CD4-positive, alpha-beta T cell (primary cell): ENCODE results near the gene GRM2. TPM values are rescaled to one million over a fixed set of nuclear protein-coding genes. Genes with fewer than 3 reads are reported as not detected.

ENCODE experiments used
- ATAC-seq: fragments of 200-7000 bp; cut with Tn5 transposase; one replicate; pipeline ENCODE4 v1.10.0; 2022; ENCODE audit warnings: mild to moderate bottlenecking; ENCODE audit not compliant: poor library complexity
- CTCF ChIA-PET: fragments of 350-600 bp; sonication (Branson Sonifier 250); formaldehyde crosslinking; loops from one replicate; lab custom pipeline; 2021; ENCODE audit warnings: antibody characterized with exemption, inconsistent platforms; lab: Charles Lee
- POLR2A ChIA-PET: fragments of 350-600 bp; sonication (Branson Sonifier 250); formaldehyde crosslinking; loops from one replicate; lab custom pipeline; 2021; ENCODE audit warnings: antibody characterized with exemption, inconsistent platforms; lab: Charles Lee
- DNase-seq, 14 experiments: peaks; one replicate each; pipeline ENCODE4 v3.0.0-alpha.2; 2013 to 2020; ENCODE audit warnings: mixed read lengths in 2 of 14
- H3K27ac ChIP-seq, 2 donors: one replicate each; pipeline versions ENCODE4 v1.5.1 to v1.7.0; 2013; ENCODE audit warnings: low read length in 2 of 2, low read depth in 1 of 2, mild to moderate bottlenecking in 1 of 2
- H3K27me3 ChIP-seq, 2 experiments: 1 replicate in 1 of 2; 2 replicates in 1 of 2; pipeline versions ENCODE4 v1.6.1 to v1.7.0; 2013; ENCODE audit warnings: low read length in 2 of 2, control low read depth in 1 of 2, mild to moderate bottlenecking in 1 of 2, moderate library complexity in 1 of 2; ENCODE audit not compliant: insufficient read depth in 2 of 2, control insufficient read depth in 1 of 2
- H3K36me3 ChIP-seq: one replicate; pipeline ENCODE4 v1.6.1; 2013; ENCODE audit warnings: low read length, control low read depth; ENCODE audit not compliant: insufficient read depth
- H3K4me1 ChIP-seq: one replicate; pipeline ENCODE4 v1.6.1; 2013; ENCODE audit warnings: low read length, control low read depth; ENCODE audit not compliant: insufficient read depth
- H3K4me3 ChIP-seq: one replicate; pipeline ENCODE4 v1.5.1; 2013; ENCODE audit warnings: mild to moderate bottlenecking, low read length, moderate library complexity
- H3K9me3 ChIP-seq, 2 experiments: 1 replicate in 1 of 2; 2 replicates in 1 of 2; pipeline versions ENCODE4 v1.6.1 to v1.7.0; 2013; ENCODE audit warnings: low read length in 2 of 2, mild to moderate bottlenecking in 2 of 2, control low read depth in 1 of 2, moderate library complexity in 1 of 2; ENCODE audit not compliant: control insufficient read depth in 1 of 2, insufficient read depth in 1 of 2
- H3K27ac Mint-ChIP-seq: one replicate; pipeline ENCODE4 v1.8.0; 2020; ENCODE audit warnings: mixed read lengths
- H3K27me3 Mint-ChIP-seq: one replicate; pipeline ENCODE4 v1.8.0; 2021; ENCODE audit warnings: mixed read lengths
- H3K36me3 Mint-ChIP-seq: one replicate; pipeline ENCODE4 v1.8.0; 2021; ENCODE audit warnings: low read depth, mixed read lengths
- H3K4me1 Mint-ChIP-seq: one replicate; pipeline ENCODE4 v1.8.0; 2021; ENCODE audit warnings: low read depth, mixed read lengths
- H3K4me3 Mint-ChIP-seq: one replicate; pipeline ENCODE4 v1.8.0; 2020; ENCODE audit warnings: mild to moderate bottlenecking, mixed read lengths
- H3K9me3 Mint-ChIP-seq: one replicate; pipeline ENCODE4 v1.8.0; 2020; ENCODE audit warnings: mixed read lengths
- intact Hi-C, 2 experiments: fragments of 100-400 bp; cut with DNase I in 1 of 2; cut with micrococcal nuclease in 1 of 2; formaldehyde crosslinking; loops; one replicate each; pipeline versions ENCODE4 v1.15.1 to v1.9.0; 2023 to 2025; cut with DNase I, micrococcal nuclease
- total RNA-seq, 174 experiments: library from RNA in 2 of 174; stranded (reverse) in 2 of 174; gene quantifications; one replicate each; pipeline ENCODE4 v1.2.3 and lab custom pipeline; 2021 to 2026
- TF ChIP-seq, protein P1 (sequence below): fragments of 200-600 bp; IDR thresholded peaks from one replicate; pipeline ENCODE4 v1.8.0; 2022; ENCODE audit warnings: antibody characterized with exemption, mild to moderate bottlenecking

The GRM2 gene
- total RNA-seq, 2 experiments from 2014 or later = 4.1 to 4.2 TPM

DNA sequence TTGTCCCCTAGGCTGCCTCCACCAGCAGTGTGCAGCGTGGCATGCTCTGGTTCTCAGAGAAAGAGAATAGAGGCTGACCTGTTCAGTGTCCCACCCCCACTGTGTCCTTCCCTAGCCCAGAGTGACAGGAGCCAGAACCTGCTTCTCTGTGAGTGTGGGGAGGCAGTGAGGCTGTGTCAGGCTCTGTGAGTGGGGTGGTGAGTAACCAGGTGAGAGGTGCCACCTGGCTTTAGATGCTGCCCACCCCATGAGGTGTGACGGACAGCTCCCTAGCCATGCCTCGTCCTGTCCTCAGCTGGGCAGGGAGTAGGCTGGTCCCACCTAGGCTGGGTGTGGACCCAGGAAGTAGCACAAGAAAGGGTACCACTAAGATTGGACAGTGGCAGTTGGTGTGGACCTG, 29.5 kb upstream of the GRM2 start:
- H3K4me1 Mint-ChIP-seq = peaks cover 95% of the 10 kb centered on the region
- no peak overlapping the region for H3K27ac ChIP-seq
- ATAC-seq = no peak
- ChIA-PET POLR2A (interaction anchor here (0.6 to 0.8 kb wide), 2 partner anchors 59 to 175 kb away, joined by 3 read pairs; no protein-coding TSS in a partner anchor), CTCF (no interaction called here)
- peaks cover 38% of the 10 kb centered on the region for H3K36me3 ChIP-seq
- no peaks in the 10 kb centered on the region for H3K27me3 Mint-ChIP-seq
- H3K4me3 ChIP-seq = no peak overlapping the region
- peak overlapping the region; percentile 32 for H3K27ac Mint-ChIP-seq
- peaks cover 34% of the 10 kb centered on the region for H3K36me3 Mint-ChIP-seq
- TF ChIP-seq, protein P1, sequence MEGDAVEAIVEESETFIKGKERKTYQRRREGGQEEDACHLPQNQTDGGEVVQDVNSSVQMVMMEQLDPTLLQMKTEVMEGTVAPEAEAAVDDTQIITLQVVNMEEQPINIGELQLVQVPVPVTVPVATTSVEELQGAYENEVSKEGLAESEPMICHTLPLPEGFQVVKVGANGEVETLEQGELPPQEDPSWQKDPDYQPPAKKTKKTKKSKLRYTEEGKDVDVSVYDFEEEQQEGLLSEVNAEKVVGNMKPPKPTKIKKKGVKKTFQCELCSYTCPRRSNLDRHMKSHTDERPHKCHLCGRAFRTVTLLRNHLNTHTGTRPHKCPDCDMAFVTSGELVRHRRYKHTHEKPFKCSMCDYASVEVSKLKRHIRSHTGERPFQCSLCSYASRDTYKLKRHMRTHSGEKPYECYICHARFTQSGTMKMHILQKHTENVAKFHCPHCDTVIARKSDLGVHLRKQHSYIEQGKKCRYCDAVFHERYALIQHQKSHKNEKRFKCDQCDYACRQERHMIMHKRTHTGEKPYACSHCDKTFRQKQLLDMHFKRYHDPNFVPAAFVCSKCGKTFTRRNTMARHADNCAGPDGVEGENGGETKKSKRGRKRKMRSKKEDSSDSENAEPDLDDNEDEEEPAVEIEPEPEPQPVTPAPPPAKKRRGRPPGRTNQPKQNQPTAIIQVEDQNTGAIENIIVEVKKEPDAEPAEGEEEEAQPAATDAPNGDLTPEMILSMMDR = no peak
- intact Hi-C loops = no loop called here
- H3K27me3 ChIP-seq = no peaks in the 10 kb centered on the region
- peaks cover 100% of the 10 kb centered on the region for H3K4me1 ChIP-seq
- no peak for DNase-seq
- H3K9me3 ChIP-seq = no peaks in the 10 kb centered on the region
- H3K4me3 Mint-ChIP-seq = no peak overlapping the region
- H3K9me3 Mint-ChIP-seq = no peaks in the 10 kb centered on the region

DNA sequence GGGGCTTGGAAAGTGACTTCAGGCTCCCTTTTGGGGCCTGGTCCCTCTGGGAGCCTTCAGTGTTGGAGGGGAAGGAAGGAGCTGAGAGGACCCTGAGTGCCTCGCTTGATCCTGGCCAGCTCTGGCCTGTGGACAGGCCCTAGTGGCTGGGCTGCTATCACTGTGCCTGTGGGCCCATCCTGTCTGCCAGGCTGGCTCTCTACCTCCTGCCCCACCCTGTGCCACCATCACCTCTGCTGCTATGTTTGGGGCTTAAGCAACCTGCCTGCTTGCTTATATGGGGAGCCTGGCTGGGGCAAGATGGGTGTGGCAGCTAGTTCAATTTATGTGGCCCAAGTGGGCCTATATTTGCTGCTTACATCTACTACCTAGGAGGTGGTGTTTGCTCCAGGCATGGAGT, 28.7 kb upstream of the GRM2 start:
- Mint-ChIP-seq H3K27me3 (no peaks in the 10 kb centered on the region), H3K36me3 (peaks cover 28% of the 10 kb centered on the region), H3K9me3 (no peaks in the 10 kb centered on the region), H3K4me1 (peaks cover 93% of the 10 kb centered on the region), H3K4me3 (no peak overlapping the region), H3K27ac (peak overlapping the region; percentile 32)
- ATAC-seq (no peak), DNase-seq (no peak)
- Histone ChIP-seq H3K4me3 (no peak overlapping the region), H3K4me1 (peaks cover 100% of the 10 kb centered on the region), H3K27ac (peak overlapping the region in 1 of 2 donors; percentile 5), H3K27me3 (no peaks in the 10 kb centered on the region), H3K36me3 (peaks cover 45% of the 10 kb centered on the region), H3K9me3 (no peaks in the 10 kb centered on the region)
- ChIA-PET CTCF (interaction anchor here (6.3 kb wide), 1 partner anchor 7 kb away, joined by 113 read pairs; the partner anchor contains the start of gene TEX264), POLR2A (interaction anchor here (0.6 kb wide), 1 partner anchor 58 kb away, joined by 3 read pairs; no protein-coding TSS in a partner anchor)
- intact Hi-C loops = no loop called here
- TF ChIP-seq, protein P1 = no peak

DNA sequence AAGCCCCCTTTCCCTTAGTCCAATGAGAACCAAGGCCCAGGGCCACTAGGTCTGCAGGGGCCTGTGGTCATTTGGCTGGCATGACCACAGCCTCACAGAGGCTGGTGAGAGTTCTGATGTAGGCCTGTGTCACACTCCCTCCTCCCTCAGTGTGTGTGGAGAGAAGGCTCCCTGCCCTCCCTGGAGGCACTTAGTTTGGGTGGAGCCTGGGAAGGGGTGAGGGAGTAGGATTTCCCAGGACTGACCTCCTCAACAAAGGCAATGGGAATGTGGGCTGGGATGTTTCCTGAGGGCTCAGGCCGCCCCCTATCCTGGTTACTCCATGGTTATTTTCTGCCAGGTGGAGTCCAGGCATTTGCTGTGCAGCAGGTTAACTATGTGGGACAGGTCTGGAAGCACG, 28.2 kb upstream of the GRM2 start:
- no peak overlapping the region for H3K4me3 ChIP-seq
- ChIA-PET CTCF (interaction anchor here (6.3 kb wide), 1 partner anchor 8 kb away, joined by 113 read pairs; the partner anchor contains the start of gene TEX264), POLR2A (no interaction called here)
- H3K4me1 ChIP-seq = peaks cover 100% of the 10 kb centered on the region
- Mint-ChIP-seq H3K4me1 (peaks cover 90% of the 10 kb centered on the region), H3K36me3 (peaks cover 28% of the 10 kb centered on the region), H3K27ac (peak overlapping the region; percentile 32), H3K4me3 (no peak overlapping the region), H3K9me3 (no peaks in the 10 kb centered on the region), H3K27me3 (no peaks in the 10 kb centered on the region)
- ATAC-seq (no peak), DNase-seq (no peak)
- TF ChIP-seq, protein P1 = no peak
- peaks cover 49% of the 10 kb centered on the region for H3K36me3 ChIP-seq
- H3K27me3 ChIP-seq = no peaks in the 10 kb centered on the region
- no peak overlapping the region for H3K27ac ChIP-seq
- H3K9me3 ChIP-seq = no peaks in the 10 kb centered on the region
- intact Hi-C loops = no loop called here
